Central memory CD8-positive, alpha-beta T cell (primary cell): ENCODE measurements around the gene EIF5A2.
"Not testable (repeated sequence)": the region's sequence is repeated elsewhere in the genome, so short reads cannot be mapped to it uniquely, and the experiment has no call there.

ENCODE experiments used
- ATAC-seq: fragments of 150-1000 bp; cut with Tn5 transposase; replicated peaks from 2 replicates; pipeline ENCODE4 v1.10.0; 2022; ENCODE audit warnings: mild to moderate bottlenecking, moderate FRiP score, moderate number of reproducible peaks; ENCODE audit not compliant: poor library complexity, severe bottlenecking; ENCODE audit errors: extremely low read depth
- DNase-seq, 2 donors: peaks; one replicate each; pipeline ENCODE4 v3.0.0; 2021; ENCODE audit warnings: low spot score in 2 of 2
- H3K27ac Mint-ChIP-seq: one replicate; pipeline ENCODE4 v1.8.0; 2022; ENCODE audit warnings: low read depth, mild to moderate bottlenecking, moderate library complexity, mixed read lengths
- H3K27me3 Mint-ChIP-seq: one replicate; pipeline ENCODE4 v1.8.0; 2022; ENCODE audit warnings: mixed read lengths
- H3K36me3 Mint-ChIP-seq: one replicate; pipeline ENCODE4 v1.8.0; 2022; ENCODE audit warnings: mild to moderate bottlenecking, moderate library complexity, mixed read lengths; ENCODE audit not compliant: insufficient read depth
- H3K4me1 Mint-ChIP-seq: one replicate; pipeline ENCODE4 v1.8.0; 2022; ENCODE audit warnings: mixed read lengths
- H3K4me3 Mint-ChIP-seq: one replicate; pipeline ENCODE4 v1.8.0; 2022; ENCODE audit warnings: mild to moderate bottlenecking, moderate library complexity, mixed read lengths
- H3K9me3 Mint-ChIP-seq: one replicate; pipeline ENCODE4 v1.8.0; 2022; ENCODE audit warnings: mixed read lengths

The EIF5A2 gene

GRCh38 chr3:170908235-170909116, at the start of gene EIF5A2:
EIF5A2 (minus strand) TSS chr3:170908637; CDS start chr3:170907806, 831 bp downstream.
- DNase-seq = peak; percentile 87 to 93
- Mint-ChIP-seq H3K4me3 (peak within 1 kb of the TSS; percentile 90), H3K36me3 (peaks cover 13% of the 10 kb centered on the region), H3K4me1 (peaks cover 14% of the 10 kb centered on the region), H3K27ac (peak within 1 kb of the TSS; percentile 97), H3K27me3 (no peaks in the 10 kb centered on the region), H3K9me3 (peaks cover 6% of the 10 kb centered on the region)
- ATAC-seq = peak; percentile 91

DNA sequence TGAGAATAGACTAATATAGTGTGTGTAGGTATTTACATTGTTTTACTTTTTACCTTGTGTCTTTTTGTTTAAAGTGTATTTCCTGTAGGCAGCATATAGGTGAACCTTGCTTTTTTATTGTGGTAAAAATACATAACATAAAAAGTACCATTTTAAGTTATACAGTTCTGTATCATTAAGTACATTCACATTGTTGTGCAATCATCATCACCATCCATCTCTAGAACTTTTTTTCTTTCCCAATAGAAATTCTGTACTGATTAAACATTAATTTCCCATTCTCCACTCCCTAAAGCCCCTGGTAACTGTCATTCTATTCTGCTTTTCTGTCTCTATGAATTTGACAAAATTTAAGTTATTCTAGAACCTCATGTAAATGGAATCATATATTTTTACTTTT, 48.2 kb upstream of the EIF5A2 start:
- Mint-ChIP-seq H3K4me1 (no peaks in the 10 kb centered on the region), H3K27me3 (peaks cover 63% of the 10 kb centered on the region), H3K27ac (no peak overlapping the region), H3K36me3 (no peaks in the 10 kb centered on the region), H3K4me3 (no peak overlapping the region), H3K9me3 (no peaks in the 10 kb centered on the region)
- DNase-seq (no peak), ATAC-seq (no peak)

- Mint-ChIP-seq H3K27ac (no peak overlapping the region), H3K36me3 (no peaks in the 10 kb centered on the region), H3K9me3 (no peaks in the 10 kb centered on the region), H3K27me3 (peaks cover 41% of the 10 kb centered on the region), H3K4me3 (no peak overlapping the region), H3K4me1 (no peaks in the 10 kb centered on the region)
- ATAC-seq (no peak), DNase-seq (no peak)
Measured at GRCh38 chr3:170953736-170954135, 45.3 kb upstream of the EIF5A2 start.

GRCh38 chr3:170953229-170953628, 44.8 kb upstream of the EIF5A2 start:
- Mint-ChIP-seq H3K4me1 (no peaks in the 10 kb centered on the region), H3K27ac (no peak overlapping the region), H3K27me3 (peaks cover 46% of the 10 kb centered on the region), H3K4me3 (no peak overlapping the region), H3K9me3 (no peaks in the 10 kb centered on the region), H3K36me3 (no peaks in the 10 kb centered on the region)
- ATAC-seq (no peak), DNase-seq (no peak)

GRCh38 chr3:170949211-170949610, 40.8 kb upstream of the EIF5A2 start:
- H3K27me3 Mint-ChIP-seq = peaks cover 49% of the 10 kb centered on the region
- no peak overlapping the region for H3K4me3 Mint-ChIP-seq
- no peaks in the 10 kb centered on the region for H3K36me3 Mint-ChIP-seq
- H3K4me1 Mint-ChIP-seq = no peaks in the 10 kb centered on the region
- DNase-seq (no peak), ATAC-seq (no peak)
- no peak overlapping the region for H3K27ac Mint-ChIP-seq
- no peaks in the 10 kb centered on the region for H3K9me3 Mint-ChIP-seq

DNA sequence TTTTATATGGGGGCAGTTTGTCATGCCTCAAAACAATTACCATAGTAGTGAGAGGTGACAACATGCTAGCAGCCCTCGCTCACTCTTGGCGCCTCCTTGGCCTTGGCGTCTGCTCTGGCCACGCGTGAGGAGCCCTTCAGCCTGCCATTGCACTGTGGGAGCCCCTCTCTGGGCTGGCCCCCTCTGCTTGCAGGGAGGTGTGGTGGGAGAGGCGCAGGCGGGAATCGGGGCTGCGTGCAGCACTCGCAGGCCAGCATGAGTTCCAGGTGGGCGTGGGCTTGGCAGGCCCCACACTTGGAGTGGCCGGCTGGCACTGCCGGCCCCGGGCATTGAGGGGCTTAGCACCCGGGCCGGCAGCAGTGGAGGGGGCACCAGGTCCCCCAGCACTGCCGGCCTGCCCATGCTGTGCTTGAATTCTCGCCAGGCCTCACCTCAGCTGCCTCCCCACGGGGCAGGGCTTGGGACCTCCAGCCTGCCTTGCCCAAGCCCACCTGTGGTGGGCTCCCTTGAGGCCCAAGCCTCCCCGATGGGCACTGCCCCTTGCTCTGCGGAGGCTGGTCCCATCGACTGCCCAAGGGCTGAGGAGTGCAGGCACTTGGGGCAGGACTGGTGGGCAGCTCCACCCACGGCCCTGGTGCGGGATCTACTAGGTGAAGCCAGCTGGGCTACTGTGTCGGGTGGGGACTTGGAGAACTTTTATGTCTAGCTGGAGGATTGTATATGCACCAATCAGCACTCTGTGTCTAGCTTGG, 38.8 kb upstream of the EIF5A2 start:
- Mint-ChIP-seq H3K9me3 (no peaks in the 10 kb centered on the region), H3K36me3 (no peaks in the 10 kb centered on the region), H3K27me3 (peaks cover 55% of the 10 kb centered on the region), H3K27ac (no peak overlapping the region), H3K4me1 (no peaks in the 10 kb centered on the region), H3K4me3 (no peak overlapping the region)
- ATAC-seq (no peak), DNase-seq (no peak)

- peaks cover 12% of the 10 kb centered on the region for H3K9me3 Mint-ChIP-seq
- no peaks in the 10 kb centered on the region for H3K4me1 Mint-ChIP-seq
- DNase-seq (no peak), ATAC-seq (no peak)
- no peak overlapping the region for H3K4me3 Mint-ChIP-seq
- H3K36me3 Mint-ChIP-seq = no peaks in the 10 kb centered on the region
- H3K27ac Mint-ChIP-seq = no peak overlapping the region
- peaks cover 68% of the 10 kb centered on the region for H3K27me3 Mint-ChIP-seq
Measured at GRCh38 chr3:170942011-170942410, 33.6 kb upstream of the EIF5A2 start.

GRCh38 chr3:170941551-170941950, 33.1 kb upstream of the EIF5A2 start:
- DNase-seq (no peak), ATAC-seq (no peak)
- no peak overlapping the region for H3K4me3 Mint-ChIP-seq

DNA sequence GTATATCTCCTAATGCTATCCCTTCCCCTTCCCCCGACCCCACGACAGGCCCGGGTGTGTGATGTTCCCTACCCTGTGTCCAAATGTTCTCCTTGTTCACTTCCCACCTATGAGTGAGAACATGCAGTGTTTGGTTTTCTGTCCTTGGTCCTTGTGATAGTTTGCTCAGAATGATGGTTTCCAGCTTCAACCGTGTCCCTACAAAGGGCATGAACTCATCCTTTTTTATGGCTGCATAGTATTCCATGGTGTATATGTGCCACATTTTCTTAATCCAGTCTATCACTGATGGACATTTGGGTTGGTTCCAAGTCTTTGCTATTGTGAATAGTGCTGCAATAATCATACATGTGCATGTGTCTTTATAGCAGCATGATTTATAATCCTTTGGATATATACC, 24.6 kb upstream of the EIF5A2 start:
- not testable (repeated sequence) for H3K9me3 Mint-ChIP-seq, DNase-seq, H3K36me3 Mint-ChIP-seq, H3K4me3 Mint-ChIP-seq, ATAC-seq, H3K4me1 Mint-ChIP-seq, H3K27ac Mint-ChIP-seq
- H3K27me3 Mint-ChIP-seq = peaks cover 41% of the 10 kb centered on the region

More at GRCh38 chr3:170941551-170941950, 33.1 kb upstream of the EIF5A2 start:
- H3K9me3 Mint-ChIP-seq = peaks cover 12% of the 10 kb centered on the region
- H3K36me3 Mint-ChIP-seq = no peaks in the 10 kb centered on the region
- no peaks in the 10 kb centered on the region for H3K4me1 Mint-ChIP-seq
- no peak overlapping the region for H3K27ac Mint-ChIP-seq
- H3K27me3 Mint-ChIP-seq = peaks cover 67% of the 10 kb centered on the region

DNA sequence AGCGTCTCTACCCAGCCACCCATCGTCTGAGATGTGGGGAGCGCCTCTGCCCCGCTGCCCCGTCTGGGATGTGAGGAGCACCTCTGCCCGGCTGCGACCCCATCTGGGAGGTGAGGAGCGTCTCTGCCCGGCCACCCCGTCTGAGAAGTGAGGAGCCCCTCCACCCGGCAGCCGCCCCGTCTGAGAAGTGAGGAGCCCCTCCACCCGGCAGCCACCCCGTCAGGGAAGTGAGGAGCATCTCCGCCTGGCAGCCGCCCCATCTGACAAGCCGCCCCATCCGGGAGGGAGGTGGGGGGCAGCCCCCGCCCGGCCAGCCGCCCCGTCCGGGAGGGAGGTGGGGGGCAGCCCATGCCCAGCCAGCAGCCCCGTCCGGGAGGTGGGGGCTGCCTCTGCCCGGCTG, 15.1 kb upstream of the EIF5A2 start:
- not testable (repeated sequence) for H3K4me3 Mint-ChIP-seq, ATAC-seq, DNase-seq, H3K4me1 Mint-ChIP-seq, H3K27ac Mint-ChIP-seq, H3K36me3 Mint-ChIP-seq
- H3K27me3 Mint-ChIP-seq = peaks cover 50% of the 10 kb centered on the region
- H3K9me3 Mint-ChIP-seq = peaks cover 12% of the 10 kb centered on the region

DNA sequence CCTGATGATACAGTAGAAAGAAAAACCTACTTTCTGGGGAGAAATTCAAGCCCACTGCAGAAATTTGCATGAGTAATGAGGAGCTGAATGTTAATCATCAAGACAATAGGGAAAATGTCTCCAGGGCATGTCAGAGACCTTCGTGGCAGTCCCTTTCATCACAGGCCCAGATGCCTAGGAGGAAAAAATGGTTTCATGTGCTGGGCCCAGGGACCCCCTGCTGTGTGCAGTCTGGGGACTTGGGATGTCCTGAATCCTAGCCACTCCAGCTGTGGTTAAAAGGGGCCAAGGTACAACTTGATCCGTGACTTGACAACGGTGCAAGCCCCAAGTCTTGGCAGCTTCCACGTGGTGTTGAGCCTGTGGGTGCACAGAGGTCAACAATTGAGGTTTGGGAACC, 10.3 kb upstream of the EIF5A2 start:
- Mint-ChIP-seq H3K4me3 (no peak overlapping the region), H3K27me3 (peaks cover 58% of the 10 kb centered on the region), H3K27ac (no peak overlapping the region), H3K9me3 (peaks cover 23% of the 10 kb centered on the region), H3K4me1 (no peaks in the 10 kb centered on the region), H3K36me3 (no peaks in the 10 kb centered on the region)
- DNase-seq = no peak
- ATAC-seq = no peak

- Mint-ChIP-seq H3K36me3 (no peaks in the 10 kb centered on the region), H3K9me3 (peaks cover 12% of the 10 kb centered on the region), H3K27ac (no peak overlapping the region), H3K4me3 (no peak overlapping the region), H3K27me3 (peaks cover 28% of the 10 kb centered on the region), H3K4me1 (no peaks in the 10 kb centered on the region)
- DNase-seq (no peak), ATAC-seq (no peak)
Measured at GRCh38 chr3:170914690-170915089, 6.3 kb upstream of the EIF5A2 start.

DNA sequence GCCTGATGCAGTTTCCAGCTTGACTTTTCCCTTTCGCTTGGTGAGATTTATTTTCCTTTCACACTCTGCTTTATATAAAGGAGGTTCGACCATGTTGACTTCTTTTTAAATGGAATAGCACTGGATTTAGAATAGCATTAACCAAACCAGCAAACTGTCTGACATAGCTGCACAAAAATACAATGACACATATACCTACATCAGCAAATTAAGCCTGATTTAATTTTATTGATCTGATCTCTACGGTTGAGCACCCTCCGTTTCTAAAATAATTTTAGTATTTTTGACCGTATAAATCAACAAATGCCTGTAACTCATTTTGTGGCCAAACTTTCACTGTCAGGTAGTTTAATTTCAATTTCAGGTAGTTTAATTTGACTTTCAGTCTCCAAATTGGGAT, 5.8 kb upstream of the EIF5A2 start:
- no peaks in the 10 kb centered on the region for H3K4me1 Mint-ChIP-seq
- peaks cover 17% of the 10 kb centered on the region for H3K9me3 Mint-ChIP-seq
- DNase-seq (no peak), ATAC-seq (no peak)
- no peak overlapping the region for H3K4me3 Mint-ChIP-seq
- H3K36me3 Mint-ChIP-seq = peaks cover 2% of the 10 kb centered on the region
- no peak overlapping the region for H3K27ac Mint-ChIP-seq
- H3K27me3 Mint-ChIP-seq = peaks cover 24% of the 10 kb centered on the region
